OCI-LY1 (cell line): Measurements from ENCODE around the gene KDM3B.
A peak's percentile ranks its signal among the peaks of the same experiment; 100 is the strongest.

Source experiments
- H2AFZ ChIP-seq: fragments of 200-600 bp; sonication (generic), shearing (Covaris generic); 2 replicates; pipeline ENCODE4 v1.6.0; 2014; ENCODE audit warnings: antibody characterized with exemption, mild to moderate bottlenecking, low read length
- H3F3A ChIP-seq: fragments of 200-600 bp; sonication (generic), shearing (Covaris generic); 2 replicates; pipeline ENCODE4 v1.6.0; 2014; ENCODE audit warnings: mild to moderate bottlenecking, antibody characterized with exemption, low read length, moderate library complexity; ENCODE audit not compliant: insufficient read depth
- H3K27ac ChIP-seq: fragments of 200-600 bp; sonication (generic); 2 replicates; pipeline ENCODE4 v1.5.1; 2014; ENCODE audit warnings: low read length, mixed run types, mild to moderate bottlenecking, low read depth; ENCODE audit not compliant: poor library complexity, severe bottlenecking
- H3K27me3 ChIP-seq: fragments of 200-600 bp; sonication (generic); 2 replicates; pipeline ENCODE4 v1.6.0; 2014; ENCODE audit warnings: antibody characterized with exemption, mild to moderate bottlenecking, low read length, moderate library complexity; ENCODE audit not compliant: insufficient read depth
- H3K36me3 ChIP-seq: fragments of 200-600 bp; sonication (generic); 2 replicates; pipeline ENCODE4 v1.6.1; 2014; ENCODE audit warnings: mild to moderate bottlenecking, antibody characterized with exemption, low read length, moderate library complexity, mixed read lengths; ENCODE audit not compliant: insufficient read depth
- H3K4me1 ChIP-seq: fragments of 200-600 bp; sonication (generic); 2 replicates; pipeline ENCODE4 v1.5.1; 2014; ENCODE audit warnings: mild to moderate bottlenecking, low read length, moderate library complexity; ENCODE audit not compliant: insufficient read depth, severe bottlenecking
- H3K4me2 ChIP-seq: fragments of 200-600 bp; sonication (generic), shearing (Covaris generic); 2 replicates; pipeline ENCODE4 v1.6.1; 2014; ENCODE audit warnings: low read length
- H3K4me3 ChIP-seq: fragments of 200-600 bp; sonication (generic); 2 replicates; pipeline ENCODE4 v1.5.1; 2014; ENCODE audit warnings: low read length, low read depth, mild to moderate bottlenecking, mixed read lengths; ENCODE audit not compliant: poor library complexity, severe bottlenecking
- H3K79me2 ChIP-seq: fragments of 200-600 bp; shearing (Covaris generic); 2 replicates; pipeline ENCODE4 v1.6.1; 2016; ENCODE audit warnings: mixed run types, low read length, mixed read lengths; ENCODE audit not compliant: insufficient read depth
- H3K9ac ChIP-seq: fragments of 200-600 bp; sonication (generic), shearing (Covaris generic); 2 replicates; pipeline ENCODE4 v1.6.1; 2014; ENCODE audit warnings: mild to moderate bottlenecking, low read length, mixed read lengths
- H3K9me2 ChIP-seq: fragments of 200-600 bp; sonication (generic), shearing (Covaris generic); 2 replicates; pipeline ENCODE4 v1.6.1; 2014; ENCODE audit warnings: low read depth, mild to moderate bottlenecking, low read length, mixed read lengths
- H3K9me3 ChIP-seq: fragments of 200-600 bp; shearing (Covaris generic); 2 replicates; pipeline ENCODE4 v1.6.1; 2014; ENCODE audit warnings: low read length, mixed read lengths
- H4K20me1 ChIP-seq: fragments of 200-600 bp; sonication (generic), shearing (Covaris generic); 2 replicates; pipeline ENCODE4 v1.6.0; 2016; ENCODE audit warnings: mild to moderate bottlenecking, low read length; ENCODE audit not compliant: insufficient read depth
- EZH2 ChIP-seq: fragments of 200-600 bp; sonication (generic), shearing (Covaris generic); IDR thresholded peaks from 2 replicates; pipeline ENCODE4 v1.8.0; 2017; ENCODE audit warnings: borderline replicate concordance, mixed run types, mild to moderate bottlenecking, antibody characterized with exemption, low read length, moderate library complexity, mixed read lengths
- TF ChIP-seq, protein P1 (sequence below): fragments of 200-600 bp; sonication (generic), shearing (Covaris generic); IDR thresholded peaks from 2 replicates; pipeline ENCODE4 v1.5.1; 2017; ENCODE audit warnings: mild to moderate bottlenecking, antibody characterized with exemption, low read length, moderate library complexity, mixed read lengths

The KDM3B gene

DNA sequence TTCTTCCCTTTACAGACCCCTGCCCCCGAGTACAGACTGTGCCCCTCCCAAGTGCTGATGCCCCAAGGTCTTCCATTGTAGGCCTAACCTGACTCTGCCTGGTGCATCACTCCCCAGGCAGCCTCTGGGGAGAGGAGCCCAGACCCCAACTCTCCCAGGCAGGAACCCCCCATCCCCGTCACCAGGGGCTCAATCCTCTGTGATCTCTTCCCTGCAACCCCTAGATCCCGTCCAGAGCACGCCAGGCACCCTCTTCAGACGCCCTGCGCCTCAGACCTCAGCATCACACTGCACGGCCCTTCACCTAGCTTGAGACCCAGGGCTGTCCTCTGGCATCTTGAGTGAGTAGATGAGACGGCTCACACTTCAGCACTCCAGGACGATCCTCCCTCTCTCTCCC, 106.4 kb downstream of the KDM3B start:
- Histone ChIP-seq H3K27ac (peak overlapping the region; percentile 58), H3K79me2 (no peaks in the 10 kb centered on the region), H3K9me2 (no peaks in the 10 kb centered on the region), H3K4me3 (no peak overlapping the region), H3K4me2 (peak overlapping the region; percentile 23; the same call in 1 of the 2 replicates), H3K4me1 (peaks cover 37% of the 10 kb centered on the region), H3K9me3 (no peaks in the 10 kb centered on the region), H3K9ac (peak overlapping the region; percentile 11; the same call in 1 of the 2 replicates), H3K36me3 (no peaks in the 10 kb centered on the region), H3K27me3 (0 out of 2 replicates have a peak, but pooled peaks cover 4% of the 10 kb centered on the region), H2AFZ (no peak overlapping the region), H4K20me1 (no peaks in the 10 kb centered on the region), H3F3A (no peaks in the 10 kb centered on the region)
- no peak for TF ChIP-seq EZH2
- TF ChIP-seq, protein P1, sequence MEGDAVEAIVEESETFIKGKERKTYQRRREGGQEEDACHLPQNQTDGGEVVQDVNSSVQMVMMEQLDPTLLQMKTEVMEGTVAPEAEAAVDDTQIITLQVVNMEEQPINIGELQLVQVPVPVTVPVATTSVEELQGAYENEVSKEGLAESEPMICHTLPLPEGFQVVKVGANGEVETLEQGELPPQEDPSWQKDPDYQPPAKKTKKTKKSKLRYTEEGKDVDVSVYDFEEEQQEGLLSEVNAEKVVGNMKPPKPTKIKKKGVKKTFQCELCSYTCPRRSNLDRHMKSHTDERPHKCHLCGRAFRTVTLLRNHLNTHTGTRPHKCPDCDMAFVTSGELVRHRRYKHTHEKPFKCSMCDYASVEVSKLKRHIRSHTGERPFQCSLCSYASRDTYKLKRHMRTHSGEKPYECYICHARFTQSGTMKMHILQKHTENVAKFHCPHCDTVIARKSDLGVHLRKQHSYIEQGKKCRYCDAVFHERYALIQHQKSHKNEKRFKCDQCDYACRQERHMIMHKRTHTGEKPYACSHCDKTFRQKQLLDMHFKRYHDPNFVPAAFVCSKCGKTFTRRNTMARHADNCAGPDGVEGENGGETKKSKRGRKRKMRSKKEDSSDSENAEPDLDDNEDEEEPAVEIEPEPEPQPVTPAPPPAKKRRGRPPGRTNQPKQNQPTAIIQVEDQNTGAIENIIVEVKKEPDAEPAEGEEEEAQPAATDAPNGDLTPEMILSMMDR: no peak

DNA sequence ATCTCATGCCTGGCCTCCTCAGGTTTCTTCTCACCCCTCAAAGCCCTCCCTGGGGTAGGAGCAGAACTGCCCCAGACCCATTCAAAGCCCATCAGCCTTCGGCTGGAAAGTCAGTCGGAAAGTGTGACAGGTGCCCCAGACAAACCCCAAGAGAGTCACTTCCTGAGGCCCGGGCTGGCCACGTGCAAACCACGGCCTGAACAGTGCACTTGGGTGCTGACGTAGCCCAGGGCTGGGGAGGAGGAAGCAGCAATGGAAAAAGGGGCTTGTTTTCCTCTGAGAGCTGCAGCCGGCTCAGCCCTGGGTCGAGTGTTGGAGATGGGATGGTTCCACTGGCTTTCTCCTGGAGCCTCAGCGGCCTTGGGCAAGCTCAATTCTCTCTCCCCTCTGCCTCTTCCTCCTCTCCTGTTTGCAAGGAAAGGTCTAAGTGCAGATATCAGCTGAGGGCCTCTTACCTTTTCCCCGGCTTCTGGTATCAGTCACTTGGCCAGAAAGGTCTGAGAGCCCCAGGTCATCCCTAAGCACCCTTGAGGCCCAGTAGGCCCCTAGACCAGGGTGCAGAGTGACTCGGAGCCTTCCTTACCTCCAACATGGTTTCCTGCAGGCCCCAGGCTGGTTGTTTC, 106.9 kb downstream of the KDM3B start:
- Histone ChIP-seq H3K36me3 (no peaks in the 10 kb centered on the region), H4K20me1 (no peaks in the 10 kb centered on the region), H3K4me1 (peaks cover 37% of the 10 kb centered on the region), H3K79me2 (no peaks in the 10 kb centered on the region), H3K4me3 (no peak overlapping the region), H3K27ac (peak overlapping the region; percentile 58), H3K4me2 (peak overlapping the region; percentile 23; the same call in 1 of the 2 replicates), H3K27me3 (no peaks in the 10 kb centered on the region), H3K9me3 (no peaks in the 10 kb centered on the region), H3K9me2 (no peaks in the 10 kb centered on the region), H2AFZ (no peak overlapping the region), H3F3A (no peaks in the 10 kb centered on the region), H3K9ac (peak overlapping the region; percentile 17; the same call in 1 of the 2 replicates)
- TF ChIP-seq, protein P1: no peak
- TF ChIP-seq EZH2: no peak

DNA sequence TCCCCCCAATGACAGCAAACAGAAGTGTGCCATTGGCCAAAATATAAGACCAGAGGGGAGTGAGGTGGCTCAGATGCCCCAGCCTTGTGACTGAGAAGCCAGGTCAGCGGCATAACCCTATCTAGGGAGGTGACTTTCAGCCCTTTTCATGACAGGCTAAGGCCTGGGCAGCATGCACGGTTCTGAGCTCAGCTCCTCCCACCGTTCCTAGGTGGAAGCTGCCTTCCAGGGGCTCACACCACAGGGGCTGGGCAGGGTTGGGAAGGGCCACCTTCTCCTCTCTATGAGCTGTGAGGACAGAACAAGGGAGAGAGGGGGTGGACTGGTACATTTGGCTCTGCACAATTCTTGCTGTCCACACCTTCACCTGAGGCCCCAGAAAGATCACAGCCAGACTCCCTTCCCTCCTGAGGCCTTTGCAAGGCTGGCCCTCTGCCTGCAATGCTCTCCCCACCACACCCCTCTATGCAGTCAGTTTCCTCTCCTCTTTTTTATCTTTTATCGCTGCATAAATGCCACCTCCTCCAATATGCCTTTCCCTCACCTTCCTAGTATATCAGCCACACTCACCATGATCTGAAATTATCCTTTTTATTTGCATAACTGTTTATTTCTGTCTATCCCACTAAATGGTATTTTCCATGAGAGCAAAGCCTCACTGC, 107.7 kb downstream of the KDM3B start:
- H3K4me2 ChIP-seq: 0 out of 2 replicates have a peak overlapping the region, but pooled peaks have one; percentile 23

More for the DNA sequence above, 107.7 kb downstream of the KDM3B start:
- no peaks in the 10 kb centered on the region for H3K79me2 ChIP-seq
- no peaks in the 10 kb centered on the region for H3K36me3 ChIP-seq
- no peaks in the 10 kb centered on the region for H3K27me3 ChIP-seq
- peak overlapping the region; percentile 58 for H3K27ac ChIP-seq
- H4K20me1 ChIP-seq: no peaks in the 10 kb centered on the region
- no peak overlapping the region for H3K4me3 ChIP-seq
- no peaks in the 10 kb centered on the region for H3K9me3 ChIP-seq
- no peak for TF ChIP-seq EZH2
- TF ChIP-seq, protein P1: no peak
- H2AFZ ChIP-seq: no peak overlapping the region
- peaks cover 37% of the 10 kb centered on the region for H3K4me1 ChIP-seq
- H3K9ac ChIP-seq: peak overlapping the region; percentile 17; the same call in 1 of the 2 replicates
- no peaks in the 10 kb centered on the region for H3K9me2 ChIP-seq
- H3F3A ChIP-seq: no peaks in the 10 kb centered on the region
